GM12891 (cell line): ENCODE measurements around the gene SLC12A1.

Experiments used
- POLR2A ChIP-seq: IDR thresholded peaks from 2 replicates; pipeline ENCODE4 v1.6.1; 2011; ENCODE audit warnings: low read depth, low read length, control low read depth
- TAF1 ChIP-seq: IDR thresholded peaks from 2 replicates; pipeline ENCODE4 v1.6.1; 2011; ENCODE audit warnings: low read depth, low read length, control low read depth

DNA sequence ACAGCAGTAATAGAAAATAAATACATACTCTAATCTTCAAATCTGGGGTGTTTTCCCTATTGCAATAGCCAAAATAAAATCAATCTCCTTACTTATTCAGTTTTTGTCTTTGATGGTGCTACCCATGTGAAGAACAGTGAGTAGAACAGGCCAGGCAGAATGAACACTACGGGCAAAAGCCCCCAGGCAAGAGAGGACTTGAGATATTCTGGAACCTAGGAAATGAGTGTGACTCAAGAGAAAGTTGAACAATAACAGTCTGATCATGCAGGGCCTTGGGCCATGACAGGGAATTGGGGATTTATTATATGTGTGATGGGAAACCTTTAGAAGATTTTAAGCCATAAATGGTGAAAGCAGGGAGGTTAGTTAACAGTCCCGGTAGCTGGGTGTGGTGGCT lies 111.1 kb downstream of the SLC12A1 start:
- no peak for TF ChIP-seq TAF1
- no peak for TF ChIP-seq POLR2A
